GM04503 (cell line): Measurements from ENCODE around the gene RPS2.

ENCODE experiments used
- DNase-seq: peaks from one replicate; pipeline ENCODE4 v3.0.0-alpha.2; 2012; ENCODE audit warnings: low read depth

The RPS2 gene

GRCh38 chr16:1918351-1919326 is 46.0 kb downstream of the RPS2 start, which contains the start of gene HS3ST6:
Gene HS3ST6, minus strand, starts transcription at chr16:1918415. Its CDS starts 92 bp downstream, at chr16:1918323.
- DNase-seq, result no peak

GRCh38 chr16:1917665-1918350 is 46.8 kb downstream of the RPS2 start:
- no peak for DNase-seq

- DNase-seq, result no peak
Measured at GRCh38 chr16:1917056-1917664, 47.5 kb downstream of the RPS2 start.

GRCh38 chr16:1916640-1916990 is 48.0 kb downstream of the RPS2 start:
- DNase-seq, result no peak

- no peak for DNase-seq
Measured at GRCh38 chr16:1915732-1916639, 48.6 kb downstream of the RPS2 start.

- no peak for DNase-seq
Measured at GRCh38 chr16:1914988-1915387, 49.6 kb downstream of the RPS2 start.

- no peak for DNase-seq
Measured at GRCh38 chr16:1914084-1914608, 50.5 kb downstream of the RPS2 start.

- DNase-seq, result no peak
Measured at GRCh38 chr16:1913327-1914083, 51.1 kb downstream of the RPS2 start.

GRCh38 chr16:1912215-1912543 is 52.4 kb downstream of the RPS2 start:
- DNase-seq, result no peak
